Smooth muscle cell (in vitro differentiated cells): ENCODE measurements around the gene CACNA1B. TPM values are rescaled to one million over a fixed set of nuclear protein-coding genes. Genes with fewer than 3 reads are reported as not detected.

ENCODE experiments used
- DNase-seq: peaks from one replicate; lab custom pipeline; 2025; ENCODE audit not compliant: unreplicated experiment; lab: John Stamatoyannopoulos, UW
- H2AFZ ChIP-seq: fragments of 200-600 bp; sonication (generic); 2 replicates; pipeline ENCODE4 v1.6.0; 2016; ENCODE audit warnings: antibody characterized with exemption, low read depth, mild to moderate bottlenecking
- H3F3A ChIP-seq: fragments of 200-600 bp; sonication (generic); 2 replicates; pipeline ENCODE4 v1.6.0; 2017; ENCODE audit warnings: antibody characterized with exemption, low read depth
- H3K27ac ChIP-seq: fragments of 200-600 bp; sonication (generic); 2 replicates; pipeline ENCODE4 v1.5.1; 2016; ENCODE audit warnings: low read depth, mild to moderate bottlenecking
- H3K27me3 ChIP-seq: fragments of 200-600 bp; sonication (generic); 2 replicates; pipeline ENCODE4 v1.6.1; 2016; ENCODE audit warnings: low read depth, mild to moderate bottlenecking
- H3K36me3 ChIP-seq: fragments of 200-600 bp; sonication (generic); 2 replicates; pipeline ENCODE4 v1.5.1; 2016; ENCODE audit warnings: low read depth
- H3K4me1 ChIP-seq: fragments of 200-600 bp; sonication (generic); 2 replicates; pipeline ENCODE4 v1.5.1; 2016; ENCODE audit warnings: low read depth
- H3K4me2 ChIP-seq: fragments of 200-600 bp; sonication (generic); 2 replicates; pipeline ENCODE4 v1.6.0; 2016; ENCODE audit warnings: mild to moderate bottlenecking
- H3K4me3 ChIP-seq: fragments of 200-600 bp; sonication (generic); 2 replicates; pipeline ENCODE4 v1.5.1; 2016; ENCODE audit warnings: mild to moderate bottlenecking
- H3K79me2 ChIP-seq: fragments of 200-600 bp; sonication (generic); 2 replicates; pipeline ENCODE4 v1.6.0; 2016; ENCODE audit warnings: low read depth, mild to moderate bottlenecking
- H3K9ac ChIP-seq: fragments of 200-600 bp; sonication (generic); 2 replicates; pipeline ENCODE4 v1.6.0; 2016; ENCODE audit warnings: low read depth
- H3K9me3 ChIP-seq: fragments of 200-600 bp; sonication (generic); replicated peaks from 2 replicates; pipeline ENCODE4 v1.5.1; 2016; ENCODE audit warnings: low read depth
- H4K20me1 ChIP-seq: fragments of 200-600 bp; sonication (generic); 2 replicates; pipeline ENCODE4 v1.6.0; 2016; ENCODE audit warnings: low read depth
- WGBS: methylation state at CpG from one replicate; pipeline ENCODE4 v1.1.7; 2016; ENCODE audit warnings: low lambda C conversion rate; 5-methylcytosine and 5-hydroxymethylcytosine counted together
- polyA plus RNA-seq: library from polyadenylated mRNA; unstranded; fragments of >200 nt; fragmentation: Nextera tagmentation; extraction: Ambion mirVana; gene quantifications from 2 replicates; pipeline ENCODE4 v1.2.1, GENCODE V29; 2016
- total RNA-seq: library from RNA; depleted of rRNA; stranded (reverse); fragments of >200 nt; gene quantifications from 2 replicates; pipeline ENCODE4 v1.2.3, GENCODE V29; 2014
- TF ChIP-seq, protein P1 (sequence below): fragments of 200-600 bp; sonication (generic); IDR thresholded peaks from 2 replicates; pipeline ENCODE4 v1.5.1; 2017; ENCODE audit warnings: borderline replicate concordance, mild to moderate bottlenecking, antibody characterized with exemption; ENCODE audit not compliant: insufficient read depth, poor library complexity, severe bottlenecking

Gene CACNA1B
- total and polyA plus RNA-seq, 2 experiments from 2014 or later = 0.09 to 0.23 TPM

GRCh38 chr9:137918331-137919094 is 40.9 kb downstream of the CACNA1B start:
- H3K4me2 ChIP-seq = no peak overlapping the region
- no peaks in the 10 kb centered on the region for H3K79me2 ChIP-seq
- H2AFZ ChIP-seq = no peak overlapping the region
- H3F3A ChIP-seq = no peaks in the 10 kb centered on the region
- H3K27me3 ChIP-seq = no peaks in the 10 kb centered on the region
- no peak for DNase-seq
- TF ChIP-seq, protein P1, sequence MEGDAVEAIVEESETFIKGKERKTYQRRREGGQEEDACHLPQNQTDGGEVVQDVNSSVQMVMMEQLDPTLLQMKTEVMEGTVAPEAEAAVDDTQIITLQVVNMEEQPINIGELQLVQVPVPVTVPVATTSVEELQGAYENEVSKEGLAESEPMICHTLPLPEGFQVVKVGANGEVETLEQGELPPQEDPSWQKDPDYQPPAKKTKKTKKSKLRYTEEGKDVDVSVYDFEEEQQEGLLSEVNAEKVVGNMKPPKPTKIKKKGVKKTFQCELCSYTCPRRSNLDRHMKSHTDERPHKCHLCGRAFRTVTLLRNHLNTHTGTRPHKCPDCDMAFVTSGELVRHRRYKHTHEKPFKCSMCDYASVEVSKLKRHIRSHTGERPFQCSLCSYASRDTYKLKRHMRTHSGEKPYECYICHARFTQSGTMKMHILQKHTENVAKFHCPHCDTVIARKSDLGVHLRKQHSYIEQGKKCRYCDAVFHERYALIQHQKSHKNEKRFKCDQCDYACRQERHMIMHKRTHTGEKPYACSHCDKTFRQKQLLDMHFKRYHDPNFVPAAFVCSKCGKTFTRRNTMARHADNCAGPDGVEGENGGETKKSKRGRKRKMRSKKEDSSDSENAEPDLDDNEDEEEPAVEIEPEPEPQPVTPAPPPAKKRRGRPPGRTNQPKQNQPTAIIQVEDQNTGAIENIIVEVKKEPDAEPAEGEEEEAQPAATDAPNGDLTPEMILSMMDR = no peak
- H4K20me1 ChIP-seq = no peaks in the 10 kb centered on the region
- H3K4me3 ChIP-seq = no peak overlapping the region
- H3K36me3 ChIP-seq = no peaks in the 10 kb centered on the region
- no peak overlapping the region for H3K27ac ChIP-seq
- no peaks in the 10 kb centered on the region for H3K9me3 ChIP-seq
- WGBS = 63% methylated on average over 9 of the region's 9 CpGs
- no peaks in the 10 kb centered on the region for H3K4me1 ChIP-seq
- H3K9ac ChIP-seq = no peak overlapping the region

DNA sequence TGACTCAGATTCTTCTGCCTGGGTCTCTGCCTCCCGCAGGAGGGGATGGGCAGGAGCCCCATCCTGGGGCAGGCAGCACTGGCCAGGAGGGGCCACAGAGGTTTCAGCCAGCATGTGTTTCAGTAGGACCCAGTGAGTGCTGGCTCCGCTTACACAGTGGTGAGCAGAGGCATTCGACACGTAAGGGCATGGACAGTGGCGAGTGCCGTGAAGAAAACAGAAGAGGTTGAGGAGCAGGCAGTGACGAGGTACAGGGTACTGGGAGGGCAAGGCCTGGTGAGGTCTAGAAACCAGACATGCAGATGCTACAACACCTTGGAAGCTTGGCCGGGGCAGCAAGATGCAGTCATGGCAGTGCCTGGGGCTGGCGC is 41.5 kb downstream of the CACNA1B start:
- no peak for DNase-seq
- no peak overlapping the region for H3K4me3 ChIP-seq
- no peaks in the 10 kb centered on the region for H3K4me1 ChIP-seq
- no peaks in the 10 kb centered on the region for H3K36me3 ChIP-seq
- H2AFZ ChIP-seq = no peak overlapping the region
- H3F3A ChIP-seq = no peaks in the 10 kb centered on the region
- no peaks in the 10 kb centered on the region for H3K27me3 ChIP-seq
- H3K9me3 ChIP-seq = no peaks in the 10 kb centered on the region
- no peak overlapping the region for H3K4me2 ChIP-seq
- H4K20me1 ChIP-seq = no peaks in the 10 kb centered on the region
- H3K27ac ChIP-seq = no peak overlapping the region
- TF ChIP-seq, protein P1 = no peak
- H3K9ac ChIP-seq = no peak overlapping the region
- WGBS = 87% methylated on average over 9 of the region's 9 CpGs
- H3K79me2 ChIP-seq = no peaks in the 10 kb centered on the region

GRCh38 chr9:137919649-137920141 is 42.1 kb downstream of the CACNA1B start:
- no peaks in the 10 kb centered on the region for H3K4me1 ChIP-seq
- H3K36me3 ChIP-seq = no peaks in the 10 kb centered on the region
- no peak overlapping the region for H3K4me3 ChIP-seq
- no peak overlapping the region for H3K27ac ChIP-seq
- H3K9me3 ChIP-seq = no peaks in the 10 kb centered on the region
- H3K27me3 ChIP-seq = no peaks in the 10 kb centered on the region
- no peak for DNase-seq
- no peaks in the 10 kb centered on the region for H3K79me2 ChIP-seq
- TF ChIP-seq, protein P1 = no peak
- H3K4me2 ChIP-seq = no peak overlapping the region
- H4K20me1 ChIP-seq = no peaks in the 10 kb centered on the region
- no peaks in the 10 kb centered on the region for H3F3A ChIP-seq
- no peak overlapping the region for H2AFZ ChIP-seq
- H3K9ac ChIP-seq = no peak overlapping the region
- WGBS = 69% methylated on average over 15 of the region's 15 CpGs

- WGBS = 78% methylated on average over 4 of the region's 4 CpGs
- no peak overlapping the region for H3K9ac ChIP-seq
- H3K27ac ChIP-seq = no peak overlapping the region
- H3K27me3 ChIP-seq = no peaks in the 10 kb centered on the region
- DNase-seq = no peak
- no peak overlapping the region for H3K4me3 ChIP-seq
- H4K20me1 ChIP-seq = no peaks in the 10 kb centered on the region
- TF ChIP-seq, protein P1 = no peak
- no peaks in the 10 kb centered on the region for H3K79me2 ChIP-seq
- H2AFZ ChIP-seq = no peak overlapping the region
- H3K4me1 ChIP-seq = no peaks in the 10 kb centered on the region
- H3K4me2 ChIP-seq = no peak overlapping the region
- H3K9me3 ChIP-seq = no peaks in the 10 kb centered on the region
- H3K36me3 ChIP-seq = no peaks in the 10 kb centered on the region
- H3F3A ChIP-seq = no peaks in the 10 kb centered on the region
Observed at GRCh38 chr9:137920753-137921152, 43.2 kb downstream of the CACNA1B start.
